ENCODE data around the gene KRT3.

The KRT3 gene

DNA sequence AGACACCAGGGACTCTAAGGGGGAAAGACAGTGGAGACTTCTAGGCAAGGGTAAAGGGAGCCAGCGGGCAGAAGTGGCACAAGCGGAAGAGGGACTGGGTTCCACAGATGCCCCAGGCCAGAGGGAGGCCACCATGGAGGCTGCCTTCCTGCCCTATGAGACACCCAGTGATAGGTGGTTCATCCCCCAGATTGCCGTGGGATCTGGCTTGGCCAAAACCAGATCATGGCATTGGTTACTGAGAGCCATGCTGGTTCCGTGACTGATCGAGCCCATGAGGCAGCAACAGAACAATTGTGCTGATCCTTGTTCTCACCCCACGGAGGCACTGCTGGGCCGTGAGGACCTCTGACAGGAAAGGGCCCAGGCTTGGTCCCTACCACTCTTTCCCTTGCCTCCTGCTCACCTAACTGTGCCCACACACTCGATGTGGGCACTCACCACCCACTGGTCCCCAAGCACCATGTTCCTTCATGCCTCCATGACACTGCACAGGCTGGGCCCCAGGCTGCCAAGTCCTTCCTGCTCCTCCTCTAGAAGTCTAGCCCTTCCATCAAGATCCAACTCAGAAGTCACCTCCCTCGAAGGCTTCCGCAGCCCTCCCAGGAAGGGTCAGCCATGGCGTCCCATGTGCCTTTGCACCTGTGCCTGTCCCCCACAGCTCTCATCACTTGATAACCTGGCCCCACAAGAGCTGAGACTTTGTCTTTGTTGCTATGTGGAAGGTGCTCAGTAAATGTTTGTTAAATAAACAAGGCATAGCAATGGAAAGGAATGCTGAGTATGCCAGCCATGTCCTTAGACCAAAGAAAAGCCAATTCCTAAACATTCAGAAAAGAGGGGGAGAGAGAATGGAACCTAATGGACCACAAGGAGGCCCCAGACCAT lies 30.9 kb upstream of the KRT3 start:
- FAIRE-seq = no peak

DNA sequence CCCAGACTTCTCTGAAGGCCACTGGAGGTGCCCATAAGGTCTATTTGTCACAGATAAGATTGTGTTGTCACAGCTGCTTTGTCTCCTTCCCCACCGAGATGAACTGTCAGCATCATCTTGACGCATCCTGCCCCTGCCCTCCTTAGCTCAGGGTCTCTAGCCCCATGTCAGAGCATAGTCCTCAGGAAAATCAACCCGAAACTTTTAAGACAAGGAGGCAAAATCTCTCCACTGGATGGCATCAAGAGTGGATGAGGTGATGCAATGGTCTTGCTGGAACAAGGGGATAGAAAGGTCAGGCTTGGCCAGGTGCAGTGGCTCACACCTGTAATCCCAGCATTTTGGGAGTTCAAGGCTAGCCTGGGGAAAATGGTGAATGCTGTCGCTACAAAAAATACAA lies 30.0 kb upstream of the KRT3 start:
- no peak for FAIRE-seq

- FAIRE-seq = no peak
Measured at GRCh38 chr12:52824741-52825410, 29.0 kb upstream of the KRT3 start.

DNA sequence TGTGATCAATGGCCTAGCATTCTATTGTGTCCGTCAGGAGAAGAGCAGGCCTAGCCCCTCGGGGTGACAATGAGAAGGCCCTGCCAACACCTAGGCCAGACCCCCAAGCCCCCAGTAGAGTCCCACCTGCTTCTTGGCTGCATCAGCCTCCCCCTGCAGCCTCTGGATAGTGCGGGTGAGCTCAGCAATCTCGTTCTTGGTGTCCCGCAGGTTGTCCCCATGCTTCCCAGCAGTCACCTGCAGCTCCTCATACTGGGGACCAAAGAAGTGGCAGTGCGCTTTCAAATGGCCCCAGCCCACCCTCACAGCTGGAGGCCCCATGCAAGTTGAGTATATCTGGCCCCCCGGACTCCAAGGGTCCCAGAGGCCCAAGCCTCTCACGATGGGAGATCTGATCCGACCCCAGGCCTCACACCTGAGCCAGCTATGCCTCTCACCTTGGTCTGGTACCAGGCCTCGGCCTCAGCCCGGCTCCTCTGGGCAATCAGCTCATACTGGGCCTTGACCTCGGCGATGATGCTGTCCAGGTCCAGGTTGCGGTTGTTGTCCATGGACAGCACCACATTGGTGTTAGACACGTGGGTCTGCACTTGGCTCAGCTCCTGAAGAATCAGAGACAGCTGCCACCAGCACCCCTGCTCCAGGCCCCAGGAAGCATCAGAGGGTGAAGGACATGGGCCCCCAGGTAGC lies 28.0 kb upstream of the KRT3 start:
- FAIRE-seq = no peak

DNA sequence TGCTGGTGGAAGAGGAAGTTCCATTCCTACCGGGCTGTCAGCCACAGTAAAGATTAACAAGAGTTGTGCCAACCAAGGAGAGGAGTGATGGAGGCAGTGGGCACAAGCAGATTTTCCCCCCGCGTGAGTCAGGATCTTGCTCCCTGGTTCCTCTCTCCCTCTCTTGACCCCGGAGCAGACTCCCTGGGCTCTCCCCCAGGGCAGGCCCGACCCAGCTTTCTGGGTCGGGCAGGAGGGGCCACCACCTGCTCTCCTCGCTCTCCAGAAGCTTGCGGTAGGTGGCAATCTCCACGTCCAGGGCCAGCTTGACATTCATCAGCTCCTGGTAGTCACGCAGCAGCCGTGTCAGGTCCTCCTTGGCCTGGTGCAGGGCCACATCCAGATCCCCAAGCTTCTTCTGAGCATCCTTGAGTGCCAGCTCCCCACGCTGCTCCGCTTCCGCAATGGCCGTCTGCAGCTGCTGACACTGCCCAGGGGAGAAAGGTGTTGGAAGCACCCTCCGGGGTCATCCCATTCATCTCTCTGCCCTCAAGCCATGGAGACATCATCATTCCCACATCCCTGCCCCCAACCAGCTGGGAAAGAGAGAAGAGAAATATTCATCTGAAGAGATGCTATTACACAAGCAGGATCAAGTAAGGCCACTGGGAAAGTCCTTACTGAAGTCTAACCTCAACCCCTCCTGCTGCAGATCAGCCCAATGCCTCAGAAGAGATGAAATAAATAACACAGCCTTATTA lies 27.0 kb upstream of the KRT3 start:
- no peak for FAIRE-seq

GRCh38 chr12:52821826-52822660 lies 26.1 kb upstream of the KRT3 start:
- no peak for FAIRE-seq

DNA sequence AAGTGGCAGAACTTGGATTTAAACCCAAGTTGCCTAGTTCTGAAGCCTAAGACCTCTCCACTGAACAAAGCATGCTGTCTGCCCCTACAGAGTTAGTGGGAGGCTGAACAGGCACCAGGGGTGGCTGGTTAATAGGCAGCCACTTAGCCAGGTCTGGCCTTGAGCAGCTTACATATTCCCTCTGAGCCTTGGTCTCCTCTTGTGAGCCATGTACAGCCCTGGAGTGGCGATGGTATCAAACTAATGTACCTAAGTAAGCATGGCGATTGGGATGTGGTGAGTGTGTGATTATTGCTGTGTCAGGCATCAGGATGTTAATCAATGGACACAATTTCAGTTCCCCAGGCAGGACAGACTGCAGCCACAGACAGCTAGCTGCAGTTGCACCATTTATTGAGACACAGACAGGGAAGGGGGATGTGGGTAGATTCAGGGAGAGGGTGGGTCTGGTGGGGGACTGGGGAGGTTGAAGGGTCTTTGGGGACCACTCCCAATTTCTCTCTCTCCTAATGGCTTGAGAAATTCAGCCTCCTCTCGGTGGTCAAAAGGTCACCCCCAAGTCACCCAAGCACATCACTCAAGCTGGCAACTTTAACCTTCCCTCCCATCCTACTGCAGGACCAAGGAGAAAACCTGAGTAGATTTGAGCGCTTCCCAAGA lies 25.3 kb upstream of the KRT3 start:
- FAIRE-seq = no peak

- no peak for FAIRE-seq
Measured at GRCh38 chr12:52820521-52820920, 24.6 kb upstream of the KRT3 start.

- FAIRE-seq = no peak
Measured at GRCh38 chr12:52819731-52820510, 24.0 kb upstream of the KRT3 start.

DNA sequence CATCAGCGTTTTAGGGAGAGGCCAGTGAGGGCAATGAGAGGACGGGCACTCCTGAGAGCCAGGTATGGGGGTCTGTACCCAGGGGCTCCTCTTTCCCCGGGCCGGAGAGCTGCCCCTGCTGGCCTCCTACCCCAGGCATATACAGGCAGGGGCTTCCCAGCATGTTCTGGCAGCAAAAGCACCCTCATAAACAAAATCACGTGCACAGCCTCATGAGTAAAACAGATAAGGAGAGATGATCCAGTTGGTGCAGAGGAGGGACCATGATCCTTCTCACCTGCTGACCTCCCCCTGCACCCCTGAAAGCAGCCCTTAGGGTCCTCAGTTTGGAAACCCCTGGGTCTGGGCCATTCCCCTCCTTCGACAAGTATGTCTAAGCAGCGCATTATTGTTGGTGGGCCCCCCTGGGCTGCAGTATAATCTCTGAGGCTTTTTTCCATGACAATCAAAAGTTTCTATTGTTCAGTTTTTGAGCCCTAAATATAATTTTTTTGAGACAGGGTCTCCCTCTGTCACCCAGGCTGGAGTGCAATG lies 23.0 kb upstream of the KRT3 start:
- no peak for FAIRE-seq

DNA sequence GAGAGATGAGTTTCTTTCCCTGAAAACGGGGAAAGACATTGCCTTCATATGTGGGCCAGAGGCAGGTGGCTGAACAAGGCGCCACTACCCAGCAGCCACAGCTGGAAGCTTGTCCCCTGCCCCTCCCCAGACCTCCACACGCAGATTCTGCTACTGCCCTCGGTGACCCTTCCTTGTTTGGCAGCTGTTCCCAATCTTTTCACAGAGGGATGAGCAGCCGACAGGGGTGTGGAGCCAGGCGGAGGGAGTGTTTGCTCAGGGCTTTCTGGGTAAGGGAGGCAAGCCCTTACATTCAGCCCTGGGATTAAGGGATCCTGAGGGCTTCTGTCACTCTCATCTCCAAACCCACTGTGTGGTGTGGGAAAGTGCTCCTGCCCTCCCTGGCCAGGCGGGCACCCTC lies 22.5 kb upstream of the KRT3 start:
- FAIRE-seq = no peak

DNA sequence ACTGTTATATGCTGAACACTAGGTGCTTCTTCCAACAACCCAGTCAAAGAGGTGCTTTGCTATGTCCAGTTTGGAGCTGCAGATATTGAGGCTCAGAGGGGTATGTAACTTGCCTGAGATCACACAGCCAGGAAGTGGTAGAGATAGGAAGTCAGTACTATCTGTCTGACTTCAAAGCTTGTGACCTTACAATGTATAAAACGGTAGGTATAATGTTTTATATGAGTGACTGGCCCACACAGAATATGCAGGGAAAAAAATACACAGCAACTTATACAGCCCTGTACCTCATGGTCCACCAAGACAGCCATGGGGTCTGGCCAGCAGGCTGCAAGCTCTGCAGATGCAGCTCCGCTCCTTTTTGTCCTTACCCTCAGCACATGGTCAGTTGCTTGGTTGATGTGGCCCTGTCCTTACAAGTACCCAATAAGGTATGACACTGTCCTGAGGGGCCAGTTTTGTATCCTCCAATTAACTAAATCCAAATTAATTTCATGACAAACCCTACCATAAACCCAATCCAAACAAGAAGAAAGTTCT lies 21.9 kb upstream of the KRT3 start:
- FAIRE-seq = no peak

GRCh38 chr12:52817003-52817698 lies 21.2 kb upstream of the KRT3 start:
- no peak for FAIRE-seq

- no peak for FAIRE-seq
Measured at GRCh38 chr12:52815676-52816588, 20.0 kb upstream of the KRT3 start.

DNA sequence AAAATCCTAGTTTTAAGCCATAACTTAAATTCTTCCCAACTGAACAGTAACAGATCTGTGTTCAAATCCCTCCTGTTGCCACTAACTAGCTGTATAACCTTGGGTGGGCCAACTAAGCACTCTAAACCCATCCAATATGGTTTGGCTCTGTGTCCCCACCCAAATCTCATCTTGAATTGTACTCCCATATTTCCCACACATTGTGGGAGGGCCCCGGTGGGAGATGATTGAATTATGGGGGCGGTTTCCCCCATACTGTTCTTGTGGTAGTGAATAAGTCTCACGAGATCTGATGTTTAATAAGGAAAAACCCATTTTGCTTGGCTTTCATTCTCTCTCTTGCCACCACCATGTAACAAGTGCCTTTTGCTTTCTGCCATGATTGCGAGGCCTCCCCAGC lies 19.2 kb upstream of the KRT3 start:
- no peak for FAIRE-seq

DNA sequence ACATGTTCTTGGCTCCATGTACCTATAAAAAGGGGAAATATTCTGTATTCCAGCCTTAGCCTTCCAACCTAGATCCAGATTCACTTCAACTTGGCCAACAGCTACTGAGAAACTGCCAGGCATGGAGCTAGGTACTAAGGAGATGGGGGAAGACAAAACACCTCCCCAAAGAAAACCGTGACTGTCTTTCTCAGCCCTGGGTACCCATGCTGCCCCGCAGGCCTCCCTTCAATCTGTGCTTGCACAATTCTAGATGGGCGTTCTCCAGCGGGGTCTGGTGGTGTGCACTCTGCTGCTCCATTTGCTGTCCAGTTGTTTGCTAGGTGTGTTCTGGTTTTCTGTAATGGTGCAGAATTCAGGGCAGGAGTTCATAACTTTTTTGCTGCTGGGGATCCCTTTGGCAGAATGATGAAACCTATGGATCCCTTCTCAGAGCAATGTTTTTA lies 18.8 kb upstream of the KRT3 start:
- no peak for FAIRE-seq

GRCh38 chr12:52813885-52814709 lies 18.2 kb upstream of the KRT3 start, which contains the start of gene KRT4:
Gene KRT4, minus strand, starts transcription at chr12:52814116. Its CDS starts 58 bp downstream, at chr12:52814058.
- FAIRE-seq = no peak
